CD4-positive, alpha-beta T cell (primary cell): ENCODE results near the gene SLC13A4. TPM values are rescaled to one million over a fixed set of nuclear protein-coding genes. Genes with fewer than 3 reads are reported as not detected.
"Not testable (repeated sequence)": the region's sequence is repeated elsewhere in the genome, so short reads cannot be mapped to it uniquely, and the experiment has no call there.

Source experiments
- ATAC-seq: fragments of 200-7000 bp; cut with Tn5 transposase; one replicate; pipeline ENCODE4 v1.10.0; 2022; ENCODE audit warnings: mild to moderate bottlenecking; ENCODE audit not compliant: poor library complexity
- CTCF ChIA-PET: fragments of 350-600 bp; sonication (Branson Sonifier 250); formaldehyde crosslinking; loops from one replicate; lab custom pipeline; 2021; ENCODE audit warnings: antibody characterized with exemption, inconsistent platforms; lab: Charles Lee
- POLR2A ChIA-PET: fragments of 350-600 bp; sonication (Branson Sonifier 250); formaldehyde crosslinking; loops from one replicate; lab custom pipeline; 2021; ENCODE audit warnings: antibody characterized with exemption, inconsistent platforms; lab: Charles Lee
- DNase-seq, 14 experiments: peaks; one replicate each; pipeline ENCODE4 v3.0.0-alpha.2; 2013 to 2020; ENCODE audit warnings: mixed read lengths in 2 of 14
- H3K27ac ChIP-seq, 2 donors: one replicate each; pipeline versions ENCODE4 v1.5.1 to v1.7.0; 2013; ENCODE audit warnings: low read length in 2 of 2, low read depth in 1 of 2, mild to moderate bottlenecking in 1 of 2
- H3K27me3 ChIP-seq, 2 experiments: 1 replicate in 1 of 2; 2 replicates in 1 of 2; pipeline versions ENCODE4 v1.6.1 to v1.7.0; 2013; ENCODE audit warnings: low read length in 2 of 2, control low read depth in 1 of 2, mild to moderate bottlenecking in 1 of 2, moderate library complexity in 1 of 2; ENCODE audit not compliant: insufficient read depth in 2 of 2, control insufficient read depth in 1 of 2
- H3K36me3 ChIP-seq: one replicate; pipeline ENCODE4 v1.6.1; 2013; ENCODE audit warnings: low read length, control low read depth; ENCODE audit not compliant: insufficient read depth
- H3K4me1 ChIP-seq: one replicate; pipeline ENCODE4 v1.6.1; 2013; ENCODE audit warnings: low read length, control low read depth; ENCODE audit not compliant: insufficient read depth
- H3K4me3 ChIP-seq: one replicate; pipeline ENCODE4 v1.5.1; 2013; ENCODE audit warnings: mild to moderate bottlenecking, low read length, moderate library complexity
- H3K9me3 ChIP-seq, 2 experiments: 1 replicate in 1 of 2; 2 replicates in 1 of 2; pipeline versions ENCODE4 v1.6.1 to v1.7.0; 2013; ENCODE audit warnings: low read length in 2 of 2, mild to moderate bottlenecking in 2 of 2, control low read depth in 1 of 2, moderate library complexity in 1 of 2; ENCODE audit not compliant: control insufficient read depth in 1 of 2, insufficient read depth in 1 of 2
- H3K27ac Mint-ChIP-seq: one replicate; pipeline ENCODE4 v1.8.0; 2020; ENCODE audit warnings: mixed read lengths
- H3K27me3 Mint-ChIP-seq: one replicate; pipeline ENCODE4 v1.8.0; 2021; ENCODE audit warnings: mixed read lengths
- H3K36me3 Mint-ChIP-seq: one replicate; pipeline ENCODE4 v1.8.0; 2021; ENCODE audit warnings: low read depth, mixed read lengths
- H3K4me1 Mint-ChIP-seq: one replicate; pipeline ENCODE4 v1.8.0; 2021; ENCODE audit warnings: low read depth, mixed read lengths
- H3K4me3 Mint-ChIP-seq: one replicate; pipeline ENCODE4 v1.8.0; 2020; ENCODE audit warnings: mild to moderate bottlenecking, mixed read lengths
- H3K9me3 Mint-ChIP-seq: one replicate; pipeline ENCODE4 v1.8.0; 2020; ENCODE audit warnings: mixed read lengths
- intact Hi-C, 2 experiments: fragments of 100-400 bp; cut with DNase I in 1 of 2; cut with micrococcal nuclease in 1 of 2; formaldehyde crosslinking; loops; one replicate each; pipeline versions ENCODE4 v1.15.1 to v1.9.0; 2023 to 2025; cut with DNase I, micrococcal nuclease
- total RNA-seq, 174 experiments: library from RNA in 2 of 174; stranded (reverse) in 2 of 174; gene quantifications; one replicate each; pipeline ENCODE4 v1.2.3 and lab custom pipeline; 2021 to 2026
- TF ChIP-seq, protein P1 (sequence below): fragments of 200-600 bp; IDR thresholded peaks from one replicate; pipeline ENCODE4 v1.8.0; 2022; ENCODE audit warnings: antibody characterized with exemption, mild to moderate bottlenecking

Gene SLC13A4
- total RNA-seq, 2 experiments from 2014 or later = not detected

DNA sequence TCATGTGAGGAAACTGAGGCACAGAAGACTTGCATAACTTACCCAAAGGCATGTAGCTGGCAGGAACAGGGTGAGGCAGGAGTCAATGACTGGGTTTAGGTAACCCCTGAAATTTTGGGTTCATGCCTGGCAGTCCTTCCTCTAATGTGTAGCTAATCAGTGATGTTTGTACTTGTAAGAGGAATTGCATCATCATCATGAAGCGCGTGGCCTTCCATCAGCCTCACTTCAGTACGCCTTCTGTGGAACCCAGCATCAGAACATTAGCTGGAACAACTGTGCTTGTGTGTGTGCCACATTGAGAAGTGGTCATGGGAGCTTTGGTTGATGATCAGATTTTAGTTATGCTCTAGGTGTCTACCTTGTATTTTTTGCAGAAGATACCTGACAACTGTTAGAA, 83.8 kb downstream of the SLC13A4 start:
- no peak overlapping the region for H3K27ac ChIP-seq
- peaks cover 84% of the 10 kb centered on the region for H3K36me3 Mint-ChIP-seq
- no peaks in the 10 kb centered on the region for H3K27me3 ChIP-seq
- TF ChIP-seq, protein P1, sequence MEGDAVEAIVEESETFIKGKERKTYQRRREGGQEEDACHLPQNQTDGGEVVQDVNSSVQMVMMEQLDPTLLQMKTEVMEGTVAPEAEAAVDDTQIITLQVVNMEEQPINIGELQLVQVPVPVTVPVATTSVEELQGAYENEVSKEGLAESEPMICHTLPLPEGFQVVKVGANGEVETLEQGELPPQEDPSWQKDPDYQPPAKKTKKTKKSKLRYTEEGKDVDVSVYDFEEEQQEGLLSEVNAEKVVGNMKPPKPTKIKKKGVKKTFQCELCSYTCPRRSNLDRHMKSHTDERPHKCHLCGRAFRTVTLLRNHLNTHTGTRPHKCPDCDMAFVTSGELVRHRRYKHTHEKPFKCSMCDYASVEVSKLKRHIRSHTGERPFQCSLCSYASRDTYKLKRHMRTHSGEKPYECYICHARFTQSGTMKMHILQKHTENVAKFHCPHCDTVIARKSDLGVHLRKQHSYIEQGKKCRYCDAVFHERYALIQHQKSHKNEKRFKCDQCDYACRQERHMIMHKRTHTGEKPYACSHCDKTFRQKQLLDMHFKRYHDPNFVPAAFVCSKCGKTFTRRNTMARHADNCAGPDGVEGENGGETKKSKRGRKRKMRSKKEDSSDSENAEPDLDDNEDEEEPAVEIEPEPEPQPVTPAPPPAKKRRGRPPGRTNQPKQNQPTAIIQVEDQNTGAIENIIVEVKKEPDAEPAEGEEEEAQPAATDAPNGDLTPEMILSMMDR = no peak
- H3K27me3 Mint-ChIP-seq = no peaks in the 10 kb centered on the region
- ATAC-seq (no peak), DNase-seq (no peak)
- H3K4me3 ChIP-seq = no peak overlapping the region
- H3K9me3 Mint-ChIP-seq = no peaks in the 10 kb centered on the region
- CTCF ChIA-PET = interaction anchor here (1.1 to 2.3 kb wide), 3 partner anchors 170 to 370 kb away, joined by 3 to 20 read pairs (median 6); no protein-coding TSS in a partner anchor
- H3K4me3 Mint-ChIP-seq = no peak overlapping the region
- H3K4me1 Mint-ChIP-seq = no peaks in the 10 kb centered on the region
- peaks cover 71% of the 10 kb centered on the region for H3K36me3 ChIP-seq
- peaks cover 0 to 4% of the 10 kb centered on the region in 2 experiments for H3K9me3 ChIP-seq
- no peak overlapping the region for H3K27ac Mint-ChIP-seq
- POLR2A ChIA-PET = interaction anchor here (1.0 kb wide), 1 partner anchor 11 kb away, joined by 3 read pairs; no protein-coding TSS in a partner anchor
- no peaks in the 10 kb centered on the region for H3K4me1 ChIP-seq
- intact Hi-C loops = loop anchor here (2.0 to 5.0 kb wide), 2 partner anchors 132 to 369 kb away; partner anchors contain the start of gene CNOT4 (in 1 of the 2)

DNA sequence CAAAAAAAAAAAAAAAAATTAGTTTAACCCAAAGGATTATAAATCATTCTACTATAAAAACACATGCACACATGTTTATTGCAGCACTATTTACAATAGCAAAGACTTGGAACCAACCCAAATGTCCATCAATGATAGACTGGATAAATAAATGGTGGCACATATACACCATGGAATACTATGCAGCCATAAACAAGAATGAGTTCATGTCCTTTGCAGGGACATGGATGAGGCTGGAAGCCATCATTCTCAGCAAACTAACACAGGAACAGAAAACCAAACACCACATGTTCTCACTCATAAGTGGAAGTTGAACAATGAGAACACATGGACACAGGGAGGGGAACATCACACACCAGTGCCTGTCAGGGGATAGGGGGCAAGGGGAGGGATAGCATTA, 88.3 kb downstream of the SLC13A4 start:
- peaks cover 93% of the 10 kb centered on the region for H3K36me3 Mint-ChIP-seq

DNA sequence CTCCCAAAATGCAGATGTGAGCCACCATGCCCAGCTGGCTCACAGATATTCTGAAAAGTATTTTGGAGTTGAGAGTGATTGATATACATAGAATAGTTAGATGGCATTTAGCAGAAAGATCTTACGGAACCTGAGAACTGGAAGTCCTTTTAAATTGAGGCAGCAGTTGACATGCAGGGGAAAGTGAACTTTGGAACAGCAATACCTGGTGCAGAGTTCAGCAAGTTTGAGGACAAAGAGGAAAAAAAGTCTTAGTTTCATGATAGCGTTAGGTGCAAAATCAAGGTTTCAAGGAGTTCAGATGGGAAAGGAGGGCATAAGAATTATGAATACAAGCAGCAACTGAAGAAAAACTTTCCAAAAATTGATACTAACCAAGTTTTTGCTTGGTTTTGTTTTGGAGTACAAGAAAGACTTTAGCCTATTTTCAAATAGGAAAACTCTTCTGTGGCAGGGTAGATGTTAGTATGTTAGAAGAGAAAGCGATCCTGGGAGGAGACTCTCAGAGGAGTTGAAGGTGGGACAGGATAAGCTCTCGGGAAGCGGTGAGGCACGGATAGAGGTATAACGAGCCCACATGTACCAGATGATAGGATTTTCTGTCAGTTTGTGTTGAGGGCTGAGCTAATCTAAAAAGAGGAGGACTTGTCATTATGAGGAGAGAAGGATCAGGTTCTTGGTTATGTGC, 93.7 kb downstream of the SLC13A4 start:
- CTCF ChIA-PET = no interaction called here
- DNase-seq = no peak
- Mint-ChIP-seq H3K4me3 (no peak overlapping the region), H3K27me3 (no peaks in the 10 kb centered on the region), H3K4me1 (no peaks in the 10 kb centered on the region), H3K9me3 (no peaks in the 10 kb centered on the region), H3K36me3 (peaks cover 93% of the 10 kb centered on the region), H3K27ac (no peak overlapping the region)
- Histone ChIP-seq H3K27me3 (no peaks in the 10 kb centered on the region), H3K4me1 (no peaks in the 10 kb centered on the region), H3K4me3 (no peak overlapping the region), H3K27ac (no peak overlapping the region), H3K9me3 (peaks cover 0 to 2% of the 10 kb centered on the region in 2 experiments), H3K36me3 (peaks cover 79% of the 10 kb centered on the region)
- ATAC-seq = no peak
- POLR2A ChIA-PET = no interaction called here
- TF ChIP-seq, protein P1 = no peak
- intact Hi-C loops = no loop called here

More for the DNA sequence above, 88.3 kb downstream of the SLC13A4 start:
- DNase-seq, H3K4me3 ChIP-seq, POLR2A ChIA-PET, H3K9me3 ChIP-seq, ATAC-seq, CTCF ChIA-PET, H3K27me3 Mint-ChIP-seq, H3K27ac ChIP-seq, H3K4me3 Mint-ChIP-seq, H3K4me1 Mint-ChIP-seq, H3K4me1 ChIP-seq, H3K27ac Mint-ChIP-seq, H3K9me3 Mint-ChIP-seq, H3K27me3 ChIP-seq: not testable (repeated sequence)
- H3K36me3 ChIP-seq = peaks cover 75% of the 10 kb centered on the region
- intact Hi-C loops = loop anchor here in 1 of 2 experiments (5.0 kb wide), 1 partner anchor 127 kb away; the partner anchor contains the start of gene CNOT4

Other genes with a start within 250 kb of the SLC13A4 start
- 10 to 100 TPM; 24.0 to 29.8 TPM for gene CNOT4, start 218.1 kb downstream of the SLC13A4 start, total RNA-seq
- gene NUP205, start 170.3 kb downstream of the SLC13A4 start, total RNA-seq = 10 to 100 TPM; 50.6 to 54.7 TPM
- 10 to 100 TPM; 11.5 to 14.1 TPM for gene STMP1, start 65.7 kb downstream of the SLC13A4 start, total RNA-seq
- gene FAM180A, start 20.6 kb upstream of the SLC13A4 start, total RNA-seq = not detected
- 10 to 100 TPM; 88.4 to 94.0 TPM for gene MTPN, start 249.2 kb upstream of the SLC13A4 start, total RNA-seq